ENCODE measurements around the gene PC. TPM values are rescaled to one million over a fixed set of nuclear protein-coding genes. Genes with fewer than 3 reads are reported as not detected.
"Not testable (repeated sequence)": the region's sequence is repeated elsewhere in the genome, so short reads cannot be mapped to it uniquely, and the experiment has no call there.

Gene PC
- polyA plus RNA-seq, 3 donors, result 4.6 to 7.1 (median 6.0) TPM

DNA sequence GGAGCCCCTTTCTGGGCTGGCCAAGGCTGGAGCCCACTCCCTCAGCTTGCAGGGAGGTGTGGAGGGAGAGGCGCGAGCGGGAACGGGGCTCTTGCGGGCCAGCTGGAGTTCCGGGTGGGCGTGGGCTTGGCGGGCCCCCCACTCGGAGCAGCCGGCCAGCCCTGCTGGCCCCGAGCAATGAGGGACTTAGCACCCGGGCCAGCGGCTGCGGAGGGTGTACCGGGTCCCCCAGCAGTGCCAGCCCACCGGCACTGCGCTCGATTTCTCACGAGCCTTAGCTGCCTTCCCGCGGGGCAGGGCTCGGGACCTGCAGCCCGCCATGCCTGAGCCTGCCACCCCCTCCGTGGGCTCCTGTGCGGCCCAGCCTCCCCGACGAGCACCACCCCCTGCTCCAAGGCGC, 30.6 kb upstream of the PC start:
- H3K27ac Mint-ChIP-seq; H3K4me1 ChIP-seq (ENCODE audit: control insufficient read depth in 1 of 2, insufficient read depth in 2 of 2, low read length in 2 of 2); H3K9me3 Mint-ChIP-seq; H3K36me3 Mint-ChIP-seq; H2AFZ ChIP-seq (ENCODE audit: insufficient read depth, low read depth, low read length, poor library complexity, severe bottlenecking); intact Hi-C loops (cut with micrococcal nuclease); H3K36me3 ChIP-seq (replicated peaks in 1 of 2; ENCODE audit: control insufficient read depth in 1 of 2, insufficient read depth in 2 of 2, low read length in 2 of 2); H3K4me1 Mint-ChIP-seq; H4K20me1 ChIP-seq (ENCODE audit: insufficient read depth, low read length); H3K79me2 ChIP-seq (ENCODE audit: insufficient read depth, low read length); H3K4me3 ChIP-seq (replicated peaks in 1 of 3; ENCODE audit: low read depth in 2 of 3, low read length in 3 of 3); H3K27ac ChIP-seq (ENCODE audit: low read depth in 1 of 2, low read length in 2 of 2); H3K27me3 ChIP-seq (ENCODE audit: control insufficient read depth in 2 of 2, insufficient read depth in 2 of 2, low read length in 2 of 2); H3K4me2 ChIP-seq (replicated peaks; ENCODE audit: extremely low read depth, low read length, poor library complexity, severe bottlenecking); H3K4me3 Mint-ChIP-seq; H3K9ac ChIP-seq (ENCODE audit: insufficient read depth, low read length, poor library complexity, severe bottlenecking); H3K9me3 ChIP-seq (replicated peaks in 1 of 2; ENCODE audit: control insufficient read depth in 1 of 2, insufficient read depth in 1 of 2, low read length in 2 of 2); DNase-seq: not testable (repeated sequence)
- WGBS (ENCODE audit: insufficient coverage), result 98% methylated on average over 24 of the region's 28 CpGs
- peaks cover 20 to 37% (median 33%) of the 10 kb centered on the region in 3 donors for H3K27me3 Mint-ChIP-seq (ENCODE audit: low read depth in 3 of 3)

DNA sequence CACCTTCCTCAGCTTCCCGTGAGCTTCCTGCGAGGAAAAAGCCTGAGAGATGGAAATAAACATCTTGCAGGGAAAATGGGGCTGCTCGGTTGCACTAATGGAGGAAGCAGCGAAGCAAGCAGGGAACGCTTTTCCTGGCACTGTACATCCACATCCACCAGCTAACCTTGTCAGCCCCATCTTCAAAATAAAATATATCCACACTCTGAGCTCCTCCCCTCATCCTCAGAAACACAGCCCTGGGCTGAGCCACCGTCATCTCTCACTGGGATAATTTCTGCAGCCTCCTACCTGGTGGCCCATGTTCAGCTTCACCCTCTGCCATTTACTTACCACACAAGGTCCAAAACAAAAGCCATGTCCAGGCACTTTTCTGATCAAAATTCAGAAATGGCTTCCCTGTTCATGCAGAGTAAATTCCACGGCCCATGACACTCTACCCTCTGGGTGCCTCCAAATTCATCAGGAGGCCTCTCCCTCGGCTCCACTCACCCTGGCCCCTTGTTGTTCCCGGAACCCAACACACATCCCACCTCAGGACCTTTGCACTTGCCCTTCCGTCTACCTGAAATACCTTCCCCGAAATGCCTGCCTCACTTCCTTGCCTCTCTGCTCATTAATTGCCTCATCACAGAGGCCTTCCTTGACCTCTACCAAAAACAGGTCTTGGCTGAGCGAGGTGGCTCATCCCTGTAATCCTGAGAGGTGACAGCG, 29.9 kb upstream of the PC start:
- H3K4me1 Mint-ChIP-seq, result peaks cover 2% of the 10 kb centered on the region
- 80% methylated on average over 11 of the region's 13 CpGs for WGBS (ENCODE audit: insufficient coverage)
- Histone ChIP-seq H3K27ac (ENCODE audit: low read depth in 1 of 2, low read length in 2 of 2) (no peak overlapping the region), H3K4me1 (ENCODE audit: control insufficient read depth in 1 of 2, insufficient read depth in 2 of 2, low read length in 2 of 2) (no peaks in the 10 kb centered on the region), H3K36me3 (replicated peaks in 1 of 2; ENCODE audit: control insufficient read depth in 1 of 2, insufficient read depth in 2 of 2, low read length in 2 of 2) (no peaks in the 10 kb centered on the region), H3K79me2 (ENCODE audit: insufficient read depth, low read length) (no peaks in the 10 kb centered on the region), H3K4me3 (replicated peaks in 1 of 3; ENCODE audit: low read depth in 2 of 3, low read length in 3 of 3) (no peak overlapping the region), H3K4me2 (replicated peaks; ENCODE audit: extremely low read depth, low read length, poor library complexity, severe bottlenecking) (no peak overlapping the region), H2AFZ (ENCODE audit: insufficient read depth, low read depth, low read length, poor library complexity, severe bottlenecking) (no peak overlapping the region), H3K9ac (ENCODE audit: insufficient read depth, low read length, poor library complexity, severe bottlenecking) (no peak overlapping the region), H4K20me1 (ENCODE audit: insufficient read depth, low read length) (no peaks in the 10 kb centered on the region), H3K27me3 (ENCODE audit: control insufficient read depth in 2 of 2, insufficient read depth in 2 of 2, low read length in 2 of 2) (peaks cover 0 to 11% of the 10 kb centered on the region in 2 donors), H3K9me3 (replicated peaks in 1 of 2; ENCODE audit: control insufficient read depth in 1 of 2, insufficient read depth in 1 of 2, low read length in 2 of 2) (no peaks in the 10 kb centered on the region)
- no peak overlapping the region for H3K4me3 Mint-ChIP-seq
- intact Hi-C loops (cut with micrococcal nuclease), result no loop called here
- H3K27ac Mint-ChIP-seq, result no peak overlapping the region
- no peaks in the 10 kb centered on the region for H3K36me3 Mint-ChIP-seq
- TF ChIP-seq, protein P1, sequence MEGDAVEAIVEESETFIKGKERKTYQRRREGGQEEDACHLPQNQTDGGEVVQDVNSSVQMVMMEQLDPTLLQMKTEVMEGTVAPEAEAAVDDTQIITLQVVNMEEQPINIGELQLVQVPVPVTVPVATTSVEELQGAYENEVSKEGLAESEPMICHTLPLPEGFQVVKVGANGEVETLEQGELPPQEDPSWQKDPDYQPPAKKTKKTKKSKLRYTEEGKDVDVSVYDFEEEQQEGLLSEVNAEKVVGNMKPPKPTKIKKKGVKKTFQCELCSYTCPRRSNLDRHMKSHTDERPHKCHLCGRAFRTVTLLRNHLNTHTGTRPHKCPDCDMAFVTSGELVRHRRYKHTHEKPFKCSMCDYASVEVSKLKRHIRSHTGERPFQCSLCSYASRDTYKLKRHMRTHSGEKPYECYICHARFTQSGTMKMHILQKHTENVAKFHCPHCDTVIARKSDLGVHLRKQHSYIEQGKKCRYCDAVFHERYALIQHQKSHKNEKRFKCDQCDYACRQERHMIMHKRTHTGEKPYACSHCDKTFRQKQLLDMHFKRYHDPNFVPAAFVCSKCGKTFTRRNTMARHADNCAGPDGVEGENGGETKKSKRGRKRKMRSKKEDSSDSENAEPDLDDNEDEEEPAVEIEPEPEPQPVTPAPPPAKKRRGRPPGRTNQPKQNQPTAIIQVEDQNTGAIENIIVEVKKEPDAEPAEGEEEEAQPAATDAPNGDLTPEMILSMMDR (IDR thresholded peaks at IDR 0.05), result no peak
- no peak for DNase-seq
- no peaks in the 10 kb centered on the region for H3K9me3 Mint-ChIP-seq
- H3K27me3 Mint-ChIP-seq (ENCODE audit: low read depth in 3 of 3), result peaks cover 25 to 35% (median 33%) of the 10 kb centered on the region in 3 donors
